Cardiac muscle cell (in vitro differentiated cells and primary cell): ENCODE measurements around the gene TRNP1. TPM values are rescaled to one million over a fixed set of nuclear protein-coding genes. Genes with fewer than 3 reads are reported as not detected.

Source experiments
- DNase-seq, 2 donors: peaks; one replicate each; pipeline versions ENCODE4 v3.0.0 to v3.0.0-alpha.2; 2010 to 2017; ENCODE audit warnings: low read depth in 1 of 2, low spot score in 1 of 2
- H3K27ac ChIP-seq: fragments of 200-600 bp; sonication (generic); 2 replicates; pipeline ENCODE4 v1.5.1; 2016
- H3K27me3 ChIP-seq: fragments of 200-600 bp; sonication (generic); 2 replicates; pipeline ENCODE4 v1.6.0; 2016; ENCODE audit warnings: control low read depth
- H3K36me3 ChIP-seq: fragments of 200-600 bp; sonication (generic); 2 replicates; pipeline ENCODE4 v1.5.1; 2016; ENCODE audit warnings: control low read depth
- H3K4me1 ChIP-seq: fragments of 200-600 bp; sonication (generic); 2 replicates; pipeline ENCODE4 v1.8.1; 2017; ENCODE audit warnings: low read depth, mild to moderate bottlenecking, mixed run types
- H3K4me3 ChIP-seq: fragments of 200-600 bp; sonication (generic); 2 replicates; pipeline ENCODE4 v1.5.1; 2016; ENCODE audit warnings: mild to moderate bottlenecking
- H3K9me3 ChIP-seq: fragments of 200-600 bp; sonication (generic); 2 replicates; pipeline ENCODE4 v1.5.1; 2017; ENCODE audit warnings: low read depth, mild to moderate bottlenecking, control low read depth
- CTCF ChIP-seq: IDR thresholded peaks from 2 replicates; pipeline ENCODE4 v1.5.1; 2012; ENCODE audit warnings: low read depth, mild to moderate bottlenecking, low read length
- polyA plus RNA-seq: library from polyadenylated mRNA; unstranded; fragments of >200 nt; fragmentation: Nextera tagmentation; extraction: Ambion mirVana; gene quantifications from 2 replicates; pipeline ENCODE4 v1.2.1, GENCODE V29; 2016
- total RNA-seq: library from RNA; depleted of rRNA; stranded (reverse); fragments of >200 nt; gene quantifications from 2 replicates; pipeline ENCODE4 v1.2.3, GENCODE V29; 2016

TRNP1 gene
- total and polyA plus RNA-seq, 2 experiments from 2014 or later, result 42.9 to 63.7 TPM

GRCh38 chr1:26965213-26965612, 28.3 kb upstream of the TRNP1 start:
- no peaks in the 10 kb centered on the region for H3K4me1 ChIP-seq
- H3K9me3 ChIP-seq, result no peaks in the 10 kb centered on the region
- H3K36me3 ChIP-seq, result no peaks in the 10 kb centered on the region
- H3K4me3 ChIP-seq, result no peak overlapping the region
- no peak for TF ChIP-seq CTCF
- H3K27ac ChIP-seq, result no peak overlapping the region
- peaks cover 23% of the 10 kb centered on the region for H3K27me3 ChIP-seq
- no peak for DNase-seq

- H3K4me1 ChIP-seq, result no peaks in the 10 kb centered on the region
- H3K27ac ChIP-seq, result no peak overlapping the region
- H3K9me3 ChIP-seq, result no peaks in the 10 kb centered on the region
- H3K36me3 ChIP-seq, result no peaks in the 10 kb centered on the region
- no peak for DNase-seq
- no peak overlapping the region for H3K4me3 ChIP-seq
- H3K27me3 ChIP-seq, result peaks cover 19% of the 10 kb centered on the region
- TF ChIP-seq CTCF, result no peak
Observed at GRCh38 chr1:26965628-26966027, 27.9 kb upstream of the TRNP1 start.

- no peaks in the 10 kb centered on the region for H3K27me3 ChIP-seq
- peaks cover 3% of the 10 kb centered on the region for H3K4me1 ChIP-seq
- H3K27ac ChIP-seq, result no peak overlapping the region
- TF ChIP-seq CTCF, result no peak
- H3K9me3 ChIP-seq, result no peaks in the 10 kb centered on the region
- H3K4me3 ChIP-seq, result no peak overlapping the region
- peak in 1 of 2 donors; percentile 49 for DNase-seq
- no peaks in the 10 kb centered on the region for H3K36me3 ChIP-seq
Observed at GRCh38 chr1:26970810-26971209, 22.7 kb upstream of the TRNP1 start.

GRCh38 chr1:26971590-26971989, 21.9 kb upstream of the TRNP1 start:
- H3K27ac ChIP-seq, result no peak overlapping the region
- peaks cover 3% of the 10 kb centered on the region for H3K4me1 ChIP-seq
- no peak for DNase-seq
- H3K9me3 ChIP-seq, result no peaks in the 10 kb centered on the region
- no peak for TF ChIP-seq CTCF
- no peaks in the 10 kb centered on the region for H3K27me3 ChIP-seq
- H3K36me3 ChIP-seq, result no peaks in the 10 kb centered on the region
- no peak overlapping the region for H3K4me3 ChIP-seq

GRCh38 chr1:26972390-26972789, 21.1 kb upstream of the TRNP1 start:
- H3K36me3 ChIP-seq, result no peaks in the 10 kb centered on the region
- no peak for DNase-seq
- H3K9me3 ChIP-seq, result no peaks in the 10 kb centered on the region
- H3K27me3 ChIP-seq, result no peaks in the 10 kb centered on the region
- peaks cover 3% of the 10 kb centered on the region for H3K4me1 ChIP-seq
- TF ChIP-seq CTCF, result no peak
- no peak overlapping the region for H3K27ac ChIP-seq
- no peak overlapping the region for H3K4me3 ChIP-seq

- Histone ChIP-seq H3K4me3 (no peak overlapping the region), H3K36me3 (no peaks in the 10 kb centered on the region), H3K9me3 (no peaks in the 10 kb centered on the region), H3K27me3 (no peaks in the 10 kb centered on the region), H3K4me1 (peaks cover 3% of the 10 kb centered on the region), H3K27ac (no peak overlapping the region)
- no peak for DNase-seq
- TF ChIP-seq CTCF, result no peak
Observed at GRCh38 chr1:26972821-26973220, 20.7 kb upstream of the TRNP1 start.
